Stimulated activated memory B cell treated with anti-CD40 and anti-IgM and Interleukin-4, amounts not matched to agents 10 μg/mL and 1 μg/mL and 100 μg/mL, for 72 hours (primary cell): Measurements from ENCODE around the gene MON1B.
"Not testable (repeated sequence)": the region's sequence is repeated elsewhere in the genome, so short reads cannot be mapped to it uniquely, and the experiment has no call there.

Experiments used
- ATAC-seq: fragments of 150-1000 bp; cut with Tn5 transposase; 2 replicates; pipeline ENCODE4 v1.10.0; 2021
- H3K27ac Mint-ChIP-seq: one replicate; pipeline ENCODE4 v1.8.0; 2022; ENCODE audit warnings: mild to moderate bottlenecking, mixed read lengths
- H3K27me3 Mint-ChIP-seq: one replicate; pipeline ENCODE4 v1.8.0; 2022; ENCODE audit warnings: mixed read lengths
- H3K36me3 Mint-ChIP-seq: one replicate; pipeline ENCODE4 v1.8.0; 2022; ENCODE audit warnings: mixed read lengths
- H3K4me1 Mint-ChIP-seq: one replicate; pipeline ENCODE4 v1.8.0; 2022; ENCODE audit warnings: mixed read lengths
- H3K4me3 Mint-ChIP-seq: one replicate; pipeline ENCODE4 v1.8.0; 2022; ENCODE audit warnings: mild to moderate bottlenecking, moderate library complexity, mixed read lengths
- H3K9me3 Mint-ChIP-seq: one replicate; pipeline ENCODE4 v1.8.0; 2022; ENCODE audit warnings: mixed read lengths

Gene MON1B

DNA sequence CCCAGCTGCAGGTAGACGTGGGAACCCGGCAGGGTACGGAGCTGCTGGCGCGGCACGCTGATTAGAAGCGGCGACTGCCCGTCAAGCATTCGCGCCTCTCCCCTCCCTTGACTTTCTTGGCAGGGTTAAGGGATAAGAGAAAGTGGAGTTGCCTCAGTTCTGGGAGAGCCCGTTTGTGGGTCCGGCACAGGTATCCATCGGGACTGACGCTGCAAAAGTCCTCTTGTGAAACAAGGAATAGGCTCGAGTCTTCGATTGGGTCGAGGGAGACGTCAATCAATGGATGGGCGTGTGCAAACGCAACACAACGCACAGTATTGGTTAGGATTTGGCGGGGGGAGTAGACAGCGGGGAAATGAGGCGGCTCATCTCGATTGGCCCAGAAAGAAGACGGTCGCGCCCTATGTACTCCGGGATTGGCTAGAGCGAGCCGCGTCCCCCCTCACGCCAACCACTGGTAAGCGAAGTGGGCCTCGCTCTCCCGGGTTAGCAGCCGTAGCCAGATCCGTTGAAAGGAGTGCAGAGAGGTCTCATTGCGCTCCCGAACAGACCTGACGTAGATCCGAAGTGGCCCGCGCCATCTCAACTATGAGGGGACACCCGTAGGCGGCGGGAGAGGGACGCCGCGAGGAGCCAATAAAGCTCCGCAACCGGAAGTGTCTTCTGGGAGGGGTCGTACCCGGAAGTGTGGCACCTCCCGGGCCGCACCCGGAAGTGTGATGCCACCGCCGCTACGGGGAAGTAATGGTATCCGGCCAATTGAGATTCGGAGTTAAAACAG is at the start of gene MON1B:
MON1B (plus strand) TSS at position 713 of the 781 bp plus-strand sequence. CDS start 296 bp downstream, outside the sequence.
- ATAC-seq = peak; percentile 99
- peaks cover 2% of the 10 kb centered on the region for H3K27me3 Mint-ChIP-seq
- H3K4me3 Mint-ChIP-seq = peak within 1 kb of the TSS; percentile 95
- peaks cover 3% of the 10 kb centered on the region for H3K9me3 Mint-ChIP-seq
- peak within 1 kb of the TSS; percentile 99 for H3K27ac Mint-ChIP-seq
- peaks cover 39% of the 10 kb centered on the region for H3K36me3 Mint-ChIP-seq
- H3K4me1 Mint-ChIP-seq = peaks cover 35% of the 10 kb centered on the region

DNA sequence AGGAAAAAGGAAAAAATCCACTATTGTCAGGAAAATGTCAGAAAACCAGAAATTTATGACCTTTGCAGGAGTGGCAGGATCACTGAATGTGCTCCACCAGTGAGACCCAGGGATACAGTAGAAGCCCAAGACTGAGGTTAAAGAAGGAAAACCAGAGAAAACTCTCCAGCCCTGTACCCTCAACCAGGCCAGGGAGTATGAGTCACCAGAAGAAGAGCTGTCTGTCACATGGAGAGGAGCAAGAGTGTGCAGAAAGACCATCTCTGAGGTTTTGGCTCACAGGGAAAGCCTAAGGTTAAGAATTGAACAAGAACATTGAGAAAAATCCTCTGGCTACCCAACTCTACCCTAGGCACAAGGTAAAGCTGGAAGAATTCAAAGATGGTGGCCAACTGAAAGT is 47.6 kb upstream of the MON1B start:
- no peaks in the 10 kb centered on the region for H3K36me3 Mint-ChIP-seq
- no peak overlapping the region for H3K4me3 Mint-ChIP-seq
- no peaks in the 10 kb centered on the region for H3K4me1 Mint-ChIP-seq
- H3K27me3 Mint-ChIP-seq = peaks cover 9% of the 10 kb centered on the region
- no peak overlapping the region for H3K27ac Mint-ChIP-seq
- H3K9me3 Mint-ChIP-seq = peaks cover 9% of the 10 kb centered on the region
- ATAC-seq = no peak

DNA sequence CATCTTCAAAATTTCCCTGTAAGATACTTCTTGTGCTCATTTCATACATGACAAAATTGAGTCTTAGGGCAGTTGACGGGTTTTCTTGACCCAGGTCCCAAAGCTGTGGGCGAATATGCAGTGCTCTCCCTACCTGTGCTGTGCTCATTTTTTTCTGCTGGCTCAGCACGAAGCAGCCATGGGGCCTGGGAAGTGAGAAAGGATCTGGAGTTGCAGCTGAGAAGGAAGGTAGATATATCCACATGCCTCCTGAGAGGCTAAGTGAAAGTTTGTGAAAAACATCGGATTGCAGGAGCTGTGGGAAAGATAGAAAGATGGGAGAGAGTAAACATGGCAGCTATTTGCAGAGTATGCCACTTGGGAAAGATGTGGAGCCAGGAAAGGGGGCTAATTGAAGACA is 42.9 kb upstream of the MON1B start:
- no peak for ATAC-seq
- Mint-ChIP-seq H3K4me1 (no peaks in the 10 kb centered on the region), H3K36me3 (no peaks in the 10 kb centered on the region), H3K27ac (no peak overlapping the region), H3K4me3 (no peak overlapping the region), H3K27me3 (peaks cover 11% of the 10 kb centered on the region), H3K9me3 (peaks cover 9% of the 10 kb centered on the region)

DNA sequence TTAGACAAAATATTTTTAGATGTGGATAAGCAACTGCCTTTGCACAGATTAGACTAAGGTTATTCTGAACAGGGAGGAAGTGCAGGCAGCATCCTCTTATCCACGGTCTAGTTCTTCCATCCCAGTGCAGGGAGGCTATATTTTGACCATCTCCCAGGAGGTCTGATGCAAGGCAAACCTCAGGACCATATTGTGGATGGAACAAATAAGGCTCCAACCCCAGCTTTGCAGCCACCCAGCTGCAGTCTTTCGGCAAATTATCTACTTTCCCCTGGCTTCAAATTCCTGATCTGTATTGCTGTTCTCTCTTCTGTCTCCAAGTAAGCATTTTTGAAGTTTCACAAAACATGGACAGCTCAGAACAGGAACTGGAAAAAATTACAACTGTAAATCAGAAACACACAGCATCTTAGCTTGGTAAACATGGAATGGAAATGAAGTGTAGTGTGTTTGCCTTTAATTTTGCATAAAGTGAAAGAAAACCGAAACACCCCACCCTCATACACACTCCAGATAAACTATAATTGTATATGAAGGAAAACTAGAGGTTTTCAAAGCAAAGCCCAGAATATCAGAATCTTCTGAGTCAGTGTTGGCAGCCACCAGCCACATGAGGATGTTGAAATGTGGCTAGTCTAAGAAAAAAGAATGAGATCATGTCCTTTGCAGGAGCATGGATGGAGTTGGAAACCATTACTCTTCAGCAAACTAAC is 33.5 kb upstream of the MON1B start:
- Mint-ChIP-seq H3K36me3 (no peaks in the 10 kb centered on the region), H3K9me3 (no peaks in the 10 kb centered on the region), H3K27me3 (peaks cover 42% of the 10 kb centered on the region), H3K27ac (no peak overlapping the region), H3K4me1 (no peaks in the 10 kb centered on the region), H3K4me3 (no peak overlapping the region)
- ATAC-seq = no peak

DNA sequence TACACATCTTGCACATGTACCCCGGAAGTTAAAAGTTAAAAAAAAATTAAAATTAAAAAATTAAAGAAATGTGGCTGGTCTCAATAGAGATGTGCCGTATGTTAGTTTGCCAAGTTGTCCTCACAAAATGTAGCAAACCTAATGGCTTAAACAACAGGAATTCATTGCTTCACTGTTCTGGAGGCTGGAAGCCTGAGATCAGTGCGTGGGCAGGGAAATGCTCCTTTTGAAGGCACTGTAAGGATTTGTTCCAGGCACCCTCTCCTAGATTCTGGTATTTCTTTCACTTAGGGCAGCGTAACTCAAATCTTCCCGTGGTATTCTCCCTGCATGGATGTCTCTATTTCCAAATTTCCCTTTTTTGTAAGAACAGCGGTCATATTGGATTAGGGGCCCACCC is 32.7 kb upstream of the MON1B start:
- Mint-ChIP-seq H3K4me3 (no peak overlapping the region), H3K4me1 (no peaks in the 10 kb centered on the region), H3K9me3 (no peaks in the 10 kb centered on the region), H3K27me3 (peaks cover 49% of the 10 kb centered on the region), H3K27ac (no peak overlapping the region), H3K36me3 (no peaks in the 10 kb centered on the region)
- no peak for ATAC-seq

DNA sequence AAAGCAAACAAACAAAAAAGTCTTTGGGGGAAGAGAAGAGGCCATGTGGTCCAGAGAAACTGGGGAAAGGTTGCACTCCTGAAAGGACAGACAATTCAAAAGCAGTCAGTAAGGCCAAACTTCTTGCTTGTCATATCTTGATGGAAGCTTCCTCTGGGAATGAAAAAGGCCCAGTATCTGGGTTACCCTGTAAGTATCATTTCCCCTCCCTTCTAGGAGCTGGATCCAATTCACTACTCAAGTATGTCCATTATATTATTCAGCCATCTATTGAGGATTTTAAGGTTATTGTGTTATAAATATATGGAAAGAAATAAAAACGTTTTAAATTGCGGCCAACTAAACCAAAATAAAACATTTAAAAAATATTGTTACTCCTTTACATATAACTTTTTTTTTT is 26.0 kb upstream of the MON1B start:
- H3K27me3 Mint-ChIP-seq = peaks cover 20% of the 10 kb centered on the region
- no peak overlapping the region for H3K4me3 Mint-ChIP-seq
- no peaks in the 10 kb centered on the region for H3K9me3 Mint-ChIP-seq
- H3K27ac Mint-ChIP-seq = no peak overlapping the region
- H3K36me3 Mint-ChIP-seq = no peaks in the 10 kb centered on the region
- no peak for ATAC-seq
- H3K4me1 Mint-ChIP-seq = no peaks in the 10 kb centered on the region

DNA sequence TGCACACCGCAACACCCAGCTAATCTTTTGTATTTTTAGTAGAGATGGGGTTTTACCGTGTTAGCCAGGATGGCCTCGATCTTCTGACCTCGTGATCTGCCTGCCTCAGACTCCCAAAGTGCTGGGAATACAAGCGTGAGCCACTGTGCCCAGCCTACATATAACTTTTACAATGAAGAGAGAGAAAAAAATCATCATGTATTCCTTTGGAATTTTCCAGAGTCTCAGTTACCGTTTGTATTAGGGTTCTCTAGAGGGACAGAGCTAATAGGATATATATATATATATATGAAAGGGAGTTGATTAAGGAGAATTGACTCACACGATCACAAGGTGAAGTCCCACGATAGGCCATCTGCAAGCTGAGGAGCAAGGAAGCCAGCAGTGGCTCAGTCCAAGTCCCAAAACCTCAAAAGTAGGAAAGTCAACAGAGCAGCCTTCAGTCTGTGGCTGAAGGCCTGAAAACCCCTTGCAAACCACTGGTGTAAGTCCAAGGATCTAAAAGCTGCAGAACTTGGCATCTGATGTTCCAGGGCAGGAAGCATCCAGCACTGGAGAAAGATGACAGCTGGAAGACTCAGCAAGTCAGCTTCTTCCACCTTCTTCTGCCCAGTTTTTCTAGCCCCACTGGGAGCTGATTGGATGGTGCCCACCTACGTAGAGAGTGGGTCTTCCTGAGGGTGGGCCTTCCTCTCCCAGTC is 25.3 kb upstream of the MON1B start:
- not testable (repeated sequence) for H3K9me3 Mint-ChIP-seq, H3K4me3 Mint-ChIP-seq, H3K4me1 Mint-ChIP-seq, H3K36me3 Mint-ChIP-seq, H3K27ac Mint-ChIP-seq, ATAC-seq
- peaks cover 20% of the 10 kb centered on the region for H3K27me3 Mint-ChIP-seq

DNA sequence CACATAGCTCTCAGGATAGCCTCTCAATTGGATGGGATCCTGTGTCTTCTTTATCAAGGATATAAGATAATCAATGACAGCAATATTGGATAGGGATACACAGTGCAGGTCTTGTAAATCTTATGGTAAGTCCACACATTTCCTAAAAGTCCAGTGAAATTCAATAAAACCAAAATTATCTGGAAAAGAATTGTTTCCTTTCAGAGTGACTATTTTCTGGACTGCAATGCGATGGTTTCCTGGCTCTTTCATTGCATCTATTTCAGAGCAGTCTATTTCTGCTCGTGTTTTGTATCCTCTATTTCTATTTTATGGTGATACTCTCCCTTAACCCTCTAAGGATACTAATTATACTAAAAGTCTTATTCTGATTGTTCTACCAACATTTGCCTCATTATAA is 24.3 kb upstream of the MON1B start:
- no peaks in the 10 kb centered on the region for H3K36me3 Mint-ChIP-seq
- peaks cover 21% of the 10 kb centered on the region for H3K27me3 Mint-ChIP-seq
- ATAC-seq = no peak

DNA sequence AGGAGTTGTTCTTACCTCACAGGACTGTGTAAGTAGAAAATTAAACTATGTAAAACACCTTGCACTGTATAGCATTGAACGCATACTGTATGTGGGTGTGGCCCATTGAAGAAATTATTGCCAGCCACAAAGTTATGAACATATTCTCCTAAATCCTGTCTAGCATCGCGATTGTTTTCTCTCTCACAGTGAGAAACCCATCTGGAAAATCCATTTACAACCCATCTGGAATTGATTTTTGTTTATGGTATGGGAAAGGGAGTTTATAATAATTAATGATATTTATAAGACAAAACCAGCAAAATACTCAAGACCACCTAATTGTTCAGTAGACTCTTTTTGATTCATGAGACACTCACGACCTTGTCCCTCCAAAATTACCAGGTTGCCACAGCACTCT is 22.1 kb upstream of the MON1B start:
- no peak for ATAC-seq
- peaks cover 14% of the 10 kb centered on the region for H3K27me3 Mint-ChIP-seq

More for the DNA sequence above, 24.3 kb upstream of the MON1B start:
- Mint-ChIP-seq H3K27ac (no peak overlapping the region), H3K4me1 (no peaks in the 10 kb centered on the region), H3K4me3 (no peak overlapping the region), H3K9me3 (no peaks in the 10 kb centered on the region)

DNA sequence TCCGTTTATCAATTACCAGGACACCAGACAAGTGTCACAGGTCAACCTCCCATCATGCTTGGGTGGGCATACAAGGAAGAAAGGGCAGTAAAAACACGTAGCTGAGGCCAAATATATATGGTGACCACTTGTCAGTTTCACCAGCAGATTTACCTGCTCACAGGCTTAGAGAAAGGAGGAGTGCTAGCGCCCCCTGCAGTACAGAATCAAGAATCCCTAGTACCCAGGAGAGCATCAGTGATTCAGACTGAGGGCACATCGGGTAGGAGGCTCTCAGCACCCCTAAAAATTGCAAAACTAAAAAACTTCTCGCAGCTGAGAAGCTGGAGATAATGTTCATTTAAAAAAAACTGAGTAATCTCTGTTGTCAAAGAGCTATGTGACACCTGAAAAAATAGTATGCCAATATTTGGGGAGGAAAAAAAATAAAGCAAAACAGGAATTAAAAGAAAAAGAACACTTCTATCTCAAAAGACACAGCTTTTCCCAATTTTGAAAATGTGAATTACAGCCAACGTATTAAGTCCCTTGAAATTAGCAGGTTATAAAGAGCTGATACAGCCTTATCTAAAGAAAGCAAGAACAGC is 21.2 kb upstream of the MON1B start:
- Mint-ChIP-seq H3K27ac (no peak overlapping the region), H3K9me3 (no peaks in the 10 kb centered on the region), H3K4me3 (no peak overlapping the region), H3K27me3 (peaks cover 23% of the 10 kb centered on the region), H3K36me3 (no peaks in the 10 kb centered on the region), H3K4me1 (no peaks in the 10 kb centered on the region)
- ATAC-seq = peak; percentile 74

More for the DNA sequence above, 22.1 kb upstream of the MON1B start:
- Mint-ChIP-seq H3K9me3 (no peaks in the 10 kb centered on the region), H3K27ac (no peak overlapping the region), H3K4me1 (no peaks in the 10 kb centered on the region), H3K36me3 (no peaks in the 10 kb centered on the region), H3K4me3 (no peak overlapping the region)

DNA sequence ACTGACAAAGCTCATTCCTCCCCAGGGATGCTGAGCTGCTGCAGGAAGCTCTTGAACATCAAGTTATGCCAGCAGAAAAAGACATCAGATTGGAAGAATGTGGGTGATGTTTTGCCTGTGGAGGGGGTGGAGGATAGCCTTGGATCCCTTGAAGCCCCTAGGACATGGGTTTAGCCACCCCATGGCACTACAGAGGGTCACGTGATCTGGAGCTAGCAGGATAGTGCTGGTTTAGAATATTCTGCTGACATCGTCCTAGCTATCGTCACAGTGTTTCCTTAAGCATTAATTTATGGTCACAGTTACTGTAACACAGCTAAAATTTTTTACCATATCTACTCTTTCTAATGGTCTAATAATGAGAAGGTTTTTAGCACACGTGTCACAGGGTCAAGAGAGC is 20.2 kb upstream of the MON1B start:
- Mint-ChIP-seq H3K36me3 (no peaks in the 10 kb centered on the region), H3K4me3 (no peak overlapping the region), H3K27ac (no peak overlapping the region), H3K9me3 (no peaks in the 10 kb centered on the region), H3K27me3 (peaks cover 34% of the 10 kb centered on the region), H3K4me1 (no peaks in the 10 kb centered on the region)
- ATAC-seq = no peak

DNA sequence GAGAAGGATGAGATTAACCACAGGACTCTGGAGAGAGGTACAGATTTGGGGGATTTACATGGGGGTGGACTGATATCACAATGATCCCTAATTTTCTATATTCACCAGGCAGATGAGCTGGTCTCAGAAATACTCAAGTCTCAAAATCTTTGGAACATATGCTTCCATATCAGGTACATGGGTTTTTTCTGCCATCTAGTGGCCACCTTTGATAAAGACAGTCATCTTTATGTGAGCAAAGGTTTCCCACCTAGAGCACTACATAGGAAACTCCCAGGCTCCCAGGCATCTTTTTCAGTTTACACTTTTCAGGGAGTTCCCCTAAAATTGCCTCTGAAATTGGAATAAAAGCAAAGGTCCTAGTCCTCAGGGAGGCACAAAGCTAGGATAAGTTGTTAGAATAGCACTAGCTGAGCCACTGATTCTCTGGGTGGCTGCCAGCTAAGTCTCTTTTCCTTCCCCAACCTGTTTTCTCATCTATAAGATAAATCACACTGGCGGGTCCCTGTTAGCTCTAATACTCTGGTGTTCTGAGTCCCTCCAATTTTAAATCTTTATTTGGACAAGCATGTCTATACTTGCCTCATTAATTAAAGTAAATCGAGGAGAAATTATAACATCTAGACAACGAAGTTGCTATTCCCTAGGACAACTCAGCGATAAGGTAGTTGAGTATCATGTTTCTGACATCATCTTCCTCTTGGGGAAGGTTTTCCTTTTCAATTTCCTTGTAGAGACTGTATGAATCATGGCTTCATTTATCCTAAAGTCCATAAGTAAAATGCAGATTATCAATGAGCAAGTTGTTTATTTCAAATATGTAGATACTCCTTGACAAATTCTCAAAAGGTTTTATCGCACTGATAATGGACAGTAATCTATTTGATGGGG is 19.0 kb upstream of the MON1B start:
- Mint-ChIP-seq H3K27me3 (peaks cover 43% of the 10 kb centered on the region), H3K27ac (no peak overlapping the region), H3K4me1 (no peaks in the 10 kb centered on the region), H3K36me3 (no peaks in the 10 kb centered on the region), H3K9me3 (no peaks in the 10 kb centered on the region), H3K4me3 (no peak overlapping the region)
- ATAC-seq = peak; percentile 47

DNA sequence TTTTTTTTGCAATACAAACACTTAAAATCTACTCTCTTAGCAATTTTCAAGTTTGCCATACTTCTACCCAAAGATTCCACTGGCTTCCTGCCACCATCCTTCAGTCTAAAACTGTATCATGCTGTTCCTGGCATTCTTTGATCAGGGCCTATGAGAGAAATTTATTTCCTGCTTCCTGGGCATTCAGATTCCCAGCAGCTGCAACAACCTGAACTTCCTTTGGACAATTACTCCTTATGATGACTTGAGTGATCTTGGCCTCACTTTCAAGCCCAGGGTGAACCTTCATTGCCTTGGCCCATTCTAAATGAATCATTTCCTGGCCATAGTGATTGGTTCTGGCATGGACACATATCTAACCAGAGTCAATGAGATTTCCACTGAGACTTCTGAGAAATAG is 18.0 kb upstream of the MON1B start:
- Mint-ChIP-seq H3K4me3 (no peak overlapping the region), H3K4me1 (no peaks in the 10 kb centered on the region), H3K36me3 (no peaks in the 10 kb centered on the region), H3K27ac (no peak overlapping the region), H3K9me3 (no peaks in the 10 kb centered on the region), H3K27me3 (peaks cover 43% of the 10 kb centered on the region)
- no peak for ATAC-seq

DNA sequence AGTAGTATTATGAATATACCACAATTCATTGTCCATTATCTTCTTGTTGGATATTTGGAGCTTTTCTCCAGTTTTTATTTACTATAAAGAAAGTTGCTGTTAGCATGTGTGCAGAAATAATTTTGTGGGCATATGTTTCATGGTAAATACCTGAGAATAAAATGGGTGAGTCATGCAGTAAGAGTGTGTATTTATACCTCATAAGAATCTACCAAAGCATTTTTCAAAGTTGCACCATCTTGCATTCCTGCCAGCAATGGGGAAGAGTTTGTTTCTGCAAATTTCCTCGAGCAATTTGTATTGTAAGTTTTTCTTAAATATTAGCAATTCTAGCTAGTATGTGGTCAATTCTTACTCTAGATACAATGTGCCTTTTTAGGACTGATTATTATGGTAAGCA is 7.9 kb upstream of the MON1B start:
- H3K27ac Mint-ChIP-seq = no peak overlapping the region
- no peak overlapping the region for H3K4me3 Mint-ChIP-seq
- ATAC-seq = no peak

More for the DNA sequence above, 7.9 kb upstream of the MON1B start:
- peaks cover 20% of the 10 kb centered on the region for H3K27me3 Mint-ChIP-seq
- no peaks in the 10 kb centered on the region for H3K9me3 Mint-ChIP-seq
- no peaks in the 10 kb centered on the region for H3K36me3 Mint-ChIP-seq
- no peaks in the 10 kb centered on the region for H3K4me1 Mint-ChIP-seq
